ENCODE measurements around the gene AKR1C8. TPM values are rescaled to one million over a fixed set of nuclear protein-coding genes. Genes with fewer than 3 reads are reported as not detected.

AKR1C8 gene
- total and polyA plus RNA-seq, 2 donors (not counting 3 experiments of a cell fraction or from before 2014, with no cell fraction given): not detected

DNA sequence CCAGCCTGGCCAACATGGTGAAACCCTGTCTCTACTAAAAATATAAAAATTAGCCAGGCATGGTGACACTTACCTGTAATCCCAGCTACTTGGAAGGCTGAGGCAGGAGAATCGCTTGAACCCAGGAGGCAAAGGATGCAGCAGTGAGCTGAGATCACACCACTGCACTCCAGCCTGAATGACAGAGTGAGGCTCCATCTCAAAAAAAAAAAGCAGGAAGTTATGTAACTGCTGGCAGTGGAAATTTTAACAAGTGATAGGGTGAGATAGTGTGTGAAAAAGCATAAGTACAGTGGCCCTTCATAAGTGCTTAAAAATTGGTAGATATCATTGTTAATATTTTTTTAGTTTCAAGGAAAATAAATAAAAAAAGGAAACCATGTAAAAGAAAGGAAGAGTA lies 78.4 kb downstream of the AKR1C8 start:
- H3K9ac ChIP-seq (replicated peaks; ENCODE audit: extremely low read depth, insufficient read depth, low read length): no peak overlapping the region
- intact Hi-C loops (cut with micrococcal nuclease) (no loop called here), dilution Hi-C loops (cut with MboI; ENCODE audit: extremely low pct_ligation_motif_present, low sequenced_read_pairs) (no loop called here)
- DNase-seq (ENCODE audit: low read depth, low spot score) (no peak), FAIRE-seq (no peak)
- no peak for TF ChIP-seq EZH2 (IDR thresholded peaks at IDR 0.05; ENCODE audit: borderline replicate concordance, low read depth, low read length, severe bottlenecking)
- no peak for TF ChIP-seq JUN (IDR thresholded peaks at IDR 0.05; ENCODE audit: borderline replicate concordance, insufficient read depth, insufficient read length, low read depth)
- TF ChIP-seq, protein P1, sequence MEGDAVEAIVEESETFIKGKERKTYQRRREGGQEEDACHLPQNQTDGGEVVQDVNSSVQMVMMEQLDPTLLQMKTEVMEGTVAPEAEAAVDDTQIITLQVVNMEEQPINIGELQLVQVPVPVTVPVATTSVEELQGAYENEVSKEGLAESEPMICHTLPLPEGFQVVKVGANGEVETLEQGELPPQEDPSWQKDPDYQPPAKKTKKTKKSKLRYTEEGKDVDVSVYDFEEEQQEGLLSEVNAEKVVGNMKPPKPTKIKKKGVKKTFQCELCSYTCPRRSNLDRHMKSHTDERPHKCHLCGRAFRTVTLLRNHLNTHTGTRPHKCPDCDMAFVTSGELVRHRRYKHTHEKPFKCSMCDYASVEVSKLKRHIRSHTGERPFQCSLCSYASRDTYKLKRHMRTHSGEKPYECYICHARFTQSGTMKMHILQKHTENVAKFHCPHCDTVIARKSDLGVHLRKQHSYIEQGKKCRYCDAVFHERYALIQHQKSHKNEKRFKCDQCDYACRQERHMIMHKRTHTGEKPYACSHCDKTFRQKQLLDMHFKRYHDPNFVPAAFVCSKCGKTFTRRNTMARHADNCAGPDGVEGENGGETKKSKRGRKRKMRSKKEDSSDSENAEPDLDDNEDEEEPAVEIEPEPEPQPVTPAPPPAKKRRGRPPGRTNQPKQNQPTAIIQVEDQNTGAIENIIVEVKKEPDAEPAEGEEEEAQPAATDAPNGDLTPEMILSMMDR (IDR thresholded peaks at IDR 0.05; ENCODE audit: extremely low read depth in 1 of 2, insufficient read depth in 1 of 2, low read depth in 1 of 2, low read length in 2 of 2): no peak
- TF ChIP-seq, protein P2, sequence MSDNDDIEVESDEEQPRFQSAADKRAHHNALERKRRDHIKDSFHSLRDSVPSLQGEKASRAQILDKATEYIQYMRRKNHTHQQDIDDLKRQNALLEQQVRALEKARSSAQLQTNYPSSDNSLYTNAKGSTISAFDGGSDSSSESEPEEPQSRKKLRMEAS (IDR thresholded peaks at IDR 0.05; ENCODE audit: insufficient read depth, insufficient read length): no peak
- TF ChIP-seq GATA2 (IDR thresholded peaks at IDR 0.05; ENCODE audit: insufficient read depth, insufficient read length, low read depth, low read length): no peak
- no peak for TF ChIP-seq FOS (IDR thresholded peaks at IDR 0.05; ENCODE audit: borderline replicate concordance, insufficient read depth, low read length)
- TF ChIP-seq POLR2A (IDR thresholded peaks at IDR 0.05; ENCODE audit: low read depth, low read length): no peak
- TF ChIP-seq MYC (IDR thresholded peaks at IDR 0.05; ENCODE audit: low read depth, low read length): no peak
- no peak for TF ChIP-seq POLR2AphosphoS5 (IDR thresholded peaks at IDR 0.05; ENCODE audit: insufficient read depth, low read depth, low read length)
- peaks cover 0 to 2% of the 10 kb centered on the region in 2 experiments for H3K36me3 ChIP-seq (ENCODE audit: control insufficient read depth in 2 of 2, extremely low read depth in 1 of 2, insufficient read depth in 2 of 2, low read length in 2 of 2)
- no peaks in the 10 kb centered on the region for H3K27me3 ChIP-seq (ENCODE audit: control insufficient read depth in 2 of 2, insufficient read depth in 2 of 2, low read length in 2 of 2)
- CTCF ChIA-PET: interaction anchor here (0.5 to 1.1 kb wide), 2 partner anchors 12 to 148 kb away, joined by 3 to 5 read pairs; partner anchors contain the start of gene AKR1C3
- no peaks in the 10 kb centered on the region for H3K9me1 ChIP-seq (replicated peaks; ENCODE audit: control insufficient read depth, extremely low read depth, insufficient read depth, low read length)
- no peak overlapping the region for H2AFZ ChIP-seq (ENCODE audit: low read depth, low read length)
- H3K4me3 ChIP-seq (replicated peaks in 1 of 3; ENCODE audit: insufficient read depth in 1 of 3, low read depth in 1 of 3, low read length in 3 of 3): no peak overlapping the region
- POLR2A ChIA-PET: no interaction called here
- no peak overlapping the region for H3K4me2 ChIP-seq (ENCODE audit: insufficient read depth, low read length)
- no peaks in the 10 kb centered on the region for H3K79me2 ChIP-seq (ENCODE audit: control insufficient read depth, insufficient read depth, low read length)
- no peak overlapping the region for H3K27ac ChIP-seq (ENCODE audit: insufficient read depth, low read depth, low read length)
- no peaks in the 10 kb centered on the region for H3K4me1 ChIP-seq (ENCODE audit: control insufficient read depth, extremely low read depth, insufficient read depth, low read length)
- no TSS peak for BruUV-seq (replicated peaks)
- no peaks in the 10 kb centered on the region for H4K20me1 ChIP-seq (replicated peaks; ENCODE audit: control insufficient read depth, extremely low read depth, insufficient read depth, low read length)
- H3K9me3 ChIP-seq (replicated peaks; ENCODE audit: control insufficient read depth, insufficient read depth, low read length): no peaks in the 10 kb centered on the region
